ENCODE measurements around the gene ACOXL.
"Not testable (repeated sequence)": the region's sequence is repeated elsewhere in the genome, so short reads cannot be mapped to it uniquely, and the experiment has no call there.

ACOXL gene

DNA sequence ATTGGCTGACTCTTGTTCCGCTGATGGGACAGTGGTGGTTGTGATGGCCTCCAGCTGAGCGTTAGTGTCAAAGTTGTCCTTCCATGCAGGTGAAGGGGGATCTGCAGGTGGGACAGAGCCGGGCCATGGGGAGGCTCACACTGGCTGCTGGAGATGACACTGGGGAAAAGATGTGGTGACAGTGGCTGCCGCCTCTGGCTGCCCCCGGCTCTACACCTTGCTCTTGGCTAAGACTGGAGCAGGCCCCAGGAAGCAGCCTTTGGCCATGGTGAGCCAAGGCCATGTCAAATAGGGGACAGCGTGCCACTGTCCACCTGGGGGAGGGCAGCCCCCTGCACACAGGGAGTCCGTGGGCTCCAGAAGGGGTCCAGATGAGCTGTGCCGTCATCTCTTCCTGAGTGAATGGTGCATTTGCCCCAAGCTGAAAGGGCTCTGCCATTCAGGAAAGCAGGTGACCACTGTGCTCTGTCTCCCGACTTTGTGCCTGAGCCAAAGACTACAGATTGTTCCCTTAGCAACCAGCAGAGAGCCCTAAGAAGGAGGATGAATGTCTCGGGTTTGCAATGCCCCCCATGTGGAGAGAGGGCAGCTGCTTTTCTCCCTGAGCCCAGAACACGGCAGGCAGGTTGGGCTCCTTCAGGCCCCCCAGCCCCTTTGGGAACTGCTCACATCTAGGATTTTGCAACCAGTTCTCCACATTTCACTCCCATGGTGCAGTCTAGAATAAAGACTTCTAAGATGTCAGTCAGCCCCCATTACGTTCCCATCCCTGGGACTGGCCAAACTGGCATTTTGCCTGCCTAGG, 309.2 kb downstream of the ACOXL start:
- no peak for DNase-seq (ENCODE audit: low spot score)

DNA sequence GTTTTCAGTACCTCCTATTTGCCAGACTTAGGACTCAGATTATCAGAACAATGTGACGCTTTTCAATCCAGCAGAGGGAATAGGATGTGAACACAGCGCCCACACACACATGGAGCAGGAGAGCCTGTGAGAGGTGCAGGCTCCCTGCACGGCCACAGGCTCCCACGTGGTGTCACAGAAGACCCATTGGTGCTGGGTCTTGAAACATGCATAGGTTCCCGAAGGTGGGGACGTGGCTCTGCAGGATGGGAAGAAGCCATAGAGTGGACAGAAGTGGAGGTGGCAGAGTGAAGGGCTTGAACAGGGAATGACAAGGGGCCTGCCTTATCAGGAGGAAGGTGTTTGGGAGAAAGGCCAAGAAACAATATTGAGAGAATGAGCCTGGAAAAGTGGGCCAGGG, 309.9 kb downstream of the ACOXL start:
- no peak for DNase-seq (ENCODE audit: low spot score)

- DNase-seq (ENCODE audit: low spot score): no peak
Measured at GRCh38 chr2:111042772-111043771, 310.7 kb downstream of the ACOXL start.

- no peak for DNase-seq (ENCODE audit: low spot score)
Measured at GRCh38 chr2:111044066-111044465, 311.7 kb downstream of the ACOXL start.

- DNase-seq (ENCODE audit: low spot score): not testable (repeated sequence)
Measured at GRCh38 chr2:111045236-111045635, 312.9 kb downstream of the ACOXL start.

GRCh38 chr2:111045771-111046444, 313.5 kb downstream of the ACOXL start:
- no peak for DNase-seq (ENCODE audit: low spot score)

- DNase-seq (ENCODE audit: low spot score): no peak
Measured at GRCh38 chr2:111046670-111047069, 314.3 kb downstream of the ACOXL start.

DNA sequence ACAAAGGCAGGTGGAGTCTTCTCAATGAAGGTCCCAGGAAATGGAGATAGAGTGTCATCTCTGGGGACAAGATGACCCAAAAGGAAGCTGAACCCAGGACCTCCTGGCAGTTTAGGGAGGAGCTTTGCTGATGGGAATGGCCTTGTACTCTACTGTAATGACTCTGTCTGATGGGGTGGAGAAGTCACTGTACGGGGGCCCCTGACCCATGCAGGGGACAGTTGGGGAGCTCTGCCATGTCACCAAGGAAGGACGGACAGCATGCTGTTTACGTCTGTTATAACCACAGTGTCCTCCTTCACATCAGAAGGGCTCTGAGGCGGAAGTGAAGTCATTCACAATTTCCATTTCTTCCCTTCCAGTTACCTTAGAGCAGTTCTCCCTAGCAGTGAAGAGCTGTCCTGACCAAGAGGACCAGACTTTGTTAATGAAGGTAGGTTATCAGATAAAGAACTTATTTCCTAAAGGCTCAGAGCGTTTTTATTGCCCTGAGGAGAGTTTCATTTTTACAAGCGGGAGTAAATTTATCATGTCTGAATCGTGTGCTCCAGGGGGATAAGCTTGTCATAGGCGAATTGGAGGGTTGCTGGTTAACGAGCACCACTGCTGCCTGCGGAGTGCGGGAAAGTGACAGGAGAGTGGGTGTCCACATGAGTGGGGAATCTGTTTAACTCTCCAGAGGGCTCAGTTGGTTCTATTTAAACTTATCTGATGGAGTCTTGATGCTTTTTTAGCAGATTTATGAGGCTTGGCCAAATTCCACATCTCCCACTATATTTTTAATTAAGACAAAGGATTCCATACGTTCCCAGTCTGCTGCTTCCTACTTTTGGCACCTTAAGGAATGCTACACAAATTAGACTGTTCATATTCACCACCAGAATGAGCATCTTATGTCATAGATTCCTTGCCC, 316.7 kb downstream of the ACOXL start:
- DNase-seq (ENCODE audit: low spot score): no peak

- DNase-seq (ENCODE audit: low spot score): no peak
Measured at GRCh38 chr2:111049792-111050640, 317.6 kb downstream of the ACOXL start.

DNA sequence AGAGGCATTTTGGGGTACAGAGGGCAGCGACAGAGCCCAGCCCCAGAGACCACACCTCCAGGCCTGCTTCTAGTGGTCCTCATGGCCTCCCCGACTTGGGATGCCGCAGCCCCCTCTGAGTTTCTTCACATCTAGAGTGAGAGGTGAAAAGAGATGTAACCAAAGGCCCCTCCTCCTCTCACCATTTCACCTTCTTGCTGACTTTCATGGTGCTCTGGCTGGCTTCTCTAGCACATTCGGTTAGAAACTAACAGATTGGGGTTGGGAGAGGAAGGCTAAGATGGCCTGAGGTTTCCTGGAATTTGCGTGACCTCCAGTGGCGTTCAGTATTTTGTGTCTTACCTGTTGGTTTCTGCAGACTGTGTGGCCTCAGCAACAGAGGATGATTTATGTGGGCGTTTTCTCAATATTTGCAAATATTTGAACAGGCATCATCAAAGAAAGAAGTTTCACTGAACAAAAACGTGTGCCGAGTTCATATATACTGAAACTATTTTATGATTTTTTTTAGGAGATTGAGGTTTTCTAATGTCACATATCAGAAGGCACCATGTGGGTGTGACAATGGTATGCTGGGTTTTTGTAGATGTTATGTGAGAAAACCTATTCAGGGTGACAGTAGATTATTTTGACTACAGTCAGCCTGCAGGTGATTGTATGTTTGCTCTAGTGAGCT, 318.5 kb downstream of the ACOXL start:
- no peak for DNase-seq (ENCODE audit: low spot score)

DNA sequence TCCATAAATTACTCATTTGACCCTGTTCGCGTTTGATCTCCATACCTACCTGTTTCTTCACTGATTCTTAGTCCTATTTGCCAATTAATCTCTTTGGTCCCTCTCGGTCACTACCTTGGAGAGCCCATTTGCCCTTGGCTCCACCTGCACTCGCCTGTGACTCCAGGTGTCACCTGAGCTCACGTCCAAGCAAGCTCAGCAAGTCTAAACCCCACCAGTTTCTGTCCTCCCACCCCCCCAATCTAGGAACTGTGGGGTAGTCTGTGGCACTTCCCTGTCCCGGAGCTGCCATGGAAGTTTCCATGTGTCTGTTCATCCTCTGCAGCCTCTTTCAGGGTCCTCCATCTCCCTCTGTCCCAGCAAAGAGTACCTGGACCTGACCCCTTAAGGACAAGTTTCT, 320.2 kb downstream of the ACOXL start:
- no peak for DNase-seq (ENCODE audit: low spot score)

DNA sequence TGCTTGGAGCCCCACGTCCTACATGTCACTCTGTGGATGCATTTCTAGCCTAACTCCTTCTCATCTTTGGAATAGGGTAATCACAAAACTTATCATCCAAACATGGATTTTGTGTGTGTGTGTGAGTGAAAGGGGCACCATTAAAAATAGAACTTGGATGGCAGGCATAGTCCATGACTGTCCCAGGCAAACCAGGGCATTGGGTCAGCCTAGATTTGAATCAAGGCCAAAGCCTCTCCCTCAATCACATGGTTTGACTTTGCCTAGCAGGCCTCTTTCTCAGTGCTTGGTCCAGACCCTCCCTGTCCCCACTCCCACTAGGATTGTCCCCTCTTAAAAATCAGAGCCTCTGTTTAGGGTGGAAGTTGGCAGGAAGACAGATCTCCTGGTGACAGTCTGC, 320.9 kb downstream of the ACOXL start:
- DNase-seq (ENCODE audit: low spot score): no peak

- no peak for DNase-seq (ENCODE audit: low spot score)
Measured at GRCh38 chr2:111053825-111054515, 321.6 kb downstream of the ACOXL start.

DNA sequence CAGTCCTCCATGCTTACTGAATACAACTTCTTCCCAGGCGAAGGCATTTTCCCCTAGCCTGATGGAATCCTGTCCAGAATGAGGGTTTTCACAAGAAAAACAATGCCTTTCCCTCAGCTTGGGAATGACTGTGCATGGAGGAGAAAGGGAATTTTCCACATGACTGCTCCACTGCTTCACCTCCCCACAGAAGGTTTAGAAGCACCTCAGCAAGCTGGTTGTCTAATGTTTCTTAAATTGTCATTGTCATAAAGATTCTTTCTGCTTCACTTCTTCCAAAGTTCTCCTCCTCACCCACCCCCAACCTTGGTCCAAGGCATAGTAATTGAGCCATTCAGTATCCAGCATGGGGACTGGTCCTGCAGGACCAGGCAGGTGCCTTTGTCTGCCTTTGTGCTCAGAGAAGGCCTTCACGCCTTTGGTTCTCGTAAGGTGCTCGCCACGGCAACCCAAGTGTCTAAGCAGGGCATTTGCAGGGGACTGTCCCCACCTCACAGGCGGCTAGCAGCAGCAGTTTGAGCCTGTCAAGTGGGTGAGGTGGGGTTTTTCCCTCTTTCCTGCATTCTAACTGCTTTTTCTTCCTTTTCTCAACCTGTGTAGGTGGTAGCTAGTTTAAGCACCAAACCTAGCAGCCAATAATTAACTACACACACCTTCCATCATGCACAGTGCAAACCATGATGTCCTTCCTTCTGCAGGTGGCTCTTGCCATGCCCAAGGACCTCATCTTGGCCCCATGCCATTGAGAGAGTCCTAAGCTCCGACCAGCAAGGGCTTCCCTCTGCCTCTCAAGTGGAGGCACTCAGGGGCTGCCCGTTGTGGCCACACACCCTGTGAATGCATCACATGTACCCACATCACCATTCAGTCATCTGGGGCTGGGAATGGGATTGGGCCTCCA, 322.7 kb downstream of the ACOXL start:
- DNase-seq (ENCODE audit: low spot score): no peak

DNA sequence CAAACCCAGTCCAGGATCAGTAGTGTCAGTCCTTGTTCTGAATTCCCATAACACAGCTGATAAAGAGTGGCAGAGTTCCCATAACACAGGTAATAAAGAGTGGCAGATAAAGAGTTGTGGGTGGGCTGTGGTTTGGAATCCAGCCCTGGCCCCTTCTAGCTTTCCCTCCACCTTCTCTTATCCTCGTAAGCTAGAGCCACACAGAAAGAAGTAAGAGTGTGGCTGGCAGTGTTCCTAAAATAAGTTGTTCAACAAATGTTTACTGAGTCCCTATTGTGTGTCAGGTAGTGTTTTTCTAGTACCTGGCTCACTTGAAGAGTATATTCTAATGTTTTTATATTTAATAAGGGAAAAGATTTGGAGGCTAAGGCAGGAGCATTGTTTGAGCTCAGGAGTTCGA, 323.4 kb downstream of the ACOXL start:
- no peak for DNase-seq (ENCODE audit: low spot score)

- DNase-seq (ENCODE audit: low spot score): no peak
Measured at GRCh38 chr2:111057045-111057444, 324.7 kb downstream of the ACOXL start.

DNA sequence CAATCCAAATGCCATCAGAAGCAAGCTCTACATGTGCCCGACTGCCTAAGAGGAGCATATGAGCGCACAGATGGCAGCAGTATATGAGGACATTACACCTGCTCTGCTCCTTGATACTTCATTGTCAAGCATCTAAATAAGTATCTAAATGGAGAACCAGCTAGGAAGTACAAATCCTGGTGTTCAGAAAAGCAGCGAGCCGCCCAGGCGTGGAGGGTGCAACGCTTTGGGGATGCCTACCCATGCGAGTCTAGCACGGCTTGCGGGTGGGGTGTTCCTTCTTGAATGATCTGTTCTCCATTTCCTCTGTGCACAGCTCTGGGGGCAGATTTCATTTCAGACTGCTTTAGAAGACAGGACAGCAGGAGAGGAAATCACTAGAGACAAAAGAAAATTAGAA, 325.3 kb downstream of the ACOXL start:
- DNase-seq (ENCODE audit: low spot score): no peak

- DNase-seq (ENCODE audit: low spot score): no peak
Measured at GRCh38 chr2:111058264-111058663, 325.9 kb downstream of the ACOXL start.
